Spleen (tissue), 11 donors: ENCODE data around the gene DEUP1. TPM values are rescaled to one million over a fixed set of nuclear protein-coding genes. Genes with fewer than 3 reads are reported as not detected.

Experiments
- DNase-seq: peaks from one replicate; pipeline ENCODE4 v3.0.0-alpha.2; 2020
- H3K27ac ChIP-seq, 8 donors: fragments of 200-600 bp; sonication (generic) in 7 of 8; 1 replicate in 4 of 8; 2 replicates in 4 of 8; pipeline versions ENCODE4 v1.5.0 to v1.8.0; 2016 to 2021; ENCODE audit warnings: inconsistent platforms in 4 of 8, mild to moderate bottlenecking in 4 of 8, moderate library complexity in 1 of 8
- H3K27me3 ChIP-seq, 7 donors: fragments of 200-600 bp; sonication (generic) in 6 of 7; replicated peaks in 1 of 7; 1 replicate in 4 of 7; 2 replicates in 3 of 7; pipeline versions ENCODE4 v1.5.0 to v1.8.0; 2016 to 2021; ENCODE audit warnings: inconsistent platforms in 3 of 7, mild to moderate bottlenecking in 1 of 7
- H3K36me3 ChIP-seq, 6 donors: fragments of 200-600 bp; sonication (generic) in 5 of 6; 1 replicate in 4 of 6; 2 replicates in 2 of 6; pipeline versions ENCODE4 v1.5.0 to v1.8.0; 2016 to 2021; ENCODE audit warnings: inconsistent platforms in 2 of 6
- H3K4me1 ChIP-seq, 6 donors: fragments of 200-600 bp; sonication (generic) in 5 of 6; 1 replicate in 3 of 6; 2 replicates in 3 of 6; pipeline versions ENCODE4 v1.5.0 to v1.8.0; 2016 to 2021; ENCODE audit warnings: inconsistent platforms in 3 of 6
- H3K4me3 ChIP-seq, 8 donors: fragments of 200-600 bp; sonication (generic) in 7 of 8; 1 replicate in 4 of 8; 2 replicates in 4 of 8; pipeline versions ENCODE4 v1.5.0 to v1.8.0; 2016 to 2021; ENCODE audit warnings: inconsistent platforms in 4 of 8, mild to moderate bottlenecking in 4 of 8, moderate library complexity in 2 of 8
- H3K9me3 ChIP-seq, 8 donors: fragments of 200-600 bp; sonication (generic) in 7 of 8; 1 replicate in 4 of 8; 2 replicates in 4 of 8; pipeline versions ENCODE4 v1.5.0 to v1.8.0; 2016 to 2021; ENCODE audit warnings: inconsistent platforms in 4 of 8
- POLR2A ChIP-seq, 3 donors: fragments of 450-650 bp; IDR thresholded peaks; one replicate each; pipeline ENCODE4 v1.5.1; 2017; ENCODE audit warnings: antibody characterized with exemption in 3 of 3, mild to moderate bottlenecking in 1 of 3
- POLR2AphosphoS5 ChIP-seq, 3 donors: sonication (generic); formaldehyde crosslinking; IDR thresholded peaks; one replicate each; pipeline ENCODE4 v1.5.1; 2017; ENCODE audit warnings: antibody characterized with exemption in 3 of 3
- WGBS, 5 donors: extraction: QIAGEN DNeasy Blood & Tissue Kit in 3 of 5; methylation state at CpG; one replicate each; pipeline versions ENCODE4 v1.1.5 to v1.1.7; 2013 to 2018; 5-methylcytosine and 5-hydroxymethylcytosine counted together
- intact Hi-C: fragments of 100-400 bp; cut with DNase I; formaldehyde crosslinking; loops from one replicate; pipeline ENCODE4 v1.15.0; 2023; ENCODE audit warnings: low total_unique reads
- polyA plus RNA-seq, 3 donors: library from polyadenylated mRNA; stranded (reverse); fragments of 200-250 nt; gene quantifications; one replicate each; pipeline ENCODE4 v1.2.1, GENCODE V29; 2013
- total RNA-seq, 7 donors: library from RNA; depleted of rRNA in 3 of 7; stranded (reverse); fragments of >200 nt in 3 of 7; fragmentation: NEBNext Ultra II Directional in 4 of 7; extraction: Animal tissue kit (Norgen Biotek cat#: 25700) in 4 of 7; gene quantifications; one replicate each; pipeline versions ENCODE4 v1.1.0 to v1.2.1, GENCODE V29; 2016 to 2021
- TF ChIP-seq, protein P1 (sequence below), 11 experiments: fragments of 200-600 bp in 7 of 11; fragments of 450-650 bp in 4 of 11; sonication (generic) in 4 of 11; IDR thresholded peaks in 8 of 11; conservative IDR thresholded peaks in 3 of 11; 1 replicate in 7 of 11; 2 replicates in 4 of 11; pipeline versions ENCODE4 v1.4.0 to v1.8.0; 2016 to 2021; ENCODE audit warnings: antibody characterized with exemption in 11 of 11, inconsistent platforms in 4 of 11, mild to moderate bottlenecking in 1 of 11
- donor health status: healthy with polysubstance abuse.
- donor health status: DM: no; HTN: no; CAD: no; lungs with moderate emphysema.
- donor health status: DM: no; HTN: no; CAD: no.
- donor health status: Bipolar disorder and iron deficiency.
- donor health status: healthy.
- donor health status: DM: no; HTN: no; CAD: no.
- donor health status: DM: yes; HTN: yes; CAD: no.

The DEUP1 gene
- total and polyA plus RNA-seq, 10 donors = 0.03 TPM; not detected in 9

DNA sequence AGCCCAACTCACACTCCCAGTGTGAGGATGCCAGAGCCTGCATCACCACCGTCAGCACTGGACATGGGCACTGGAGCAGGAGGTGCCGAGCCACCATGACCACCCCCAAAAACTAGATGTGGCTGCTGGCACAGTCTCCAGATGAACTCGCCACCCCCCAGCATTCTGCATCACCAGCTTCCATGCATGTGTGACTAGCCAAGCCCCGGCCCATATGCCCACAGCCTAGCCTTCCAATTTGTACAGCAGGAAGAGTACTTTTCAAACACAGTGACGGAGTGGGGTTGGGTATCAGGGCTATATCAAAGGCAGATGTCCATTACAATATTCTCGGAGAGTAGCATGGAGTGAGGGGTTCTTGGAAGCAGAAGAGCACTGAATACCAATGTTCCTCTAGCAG lies 149.7 kb downstream of the DEUP1 start:
- intact Hi-C loops = no loop called here
- Histone ChIP-seq H3K9me3 (peaks cover 0 to 3% (median 0%) of the 10 kb centered on the region in 8 donors), H3K4me1 (no peaks in the 10 kb centered on the region), H3K27ac (no peak overlapping the region), H3K27me3 (no peaks in the 10 kb centered on the region), H3K36me3 (peaks cover 0 to 55% (median 0%) of the 10 kb centered on the region in 6 donors), H3K4me3 (no peak overlapping the region)
- DNase-seq = no peak
- TF ChIP-seq POLR2A (IDR thresholded peaks at IDR 0.05) (no peak), POLR2AphosphoS5 (IDR thresholded peaks at IDR 0.05) (no peak)
- TF ChIP-seq, protein P1, sequence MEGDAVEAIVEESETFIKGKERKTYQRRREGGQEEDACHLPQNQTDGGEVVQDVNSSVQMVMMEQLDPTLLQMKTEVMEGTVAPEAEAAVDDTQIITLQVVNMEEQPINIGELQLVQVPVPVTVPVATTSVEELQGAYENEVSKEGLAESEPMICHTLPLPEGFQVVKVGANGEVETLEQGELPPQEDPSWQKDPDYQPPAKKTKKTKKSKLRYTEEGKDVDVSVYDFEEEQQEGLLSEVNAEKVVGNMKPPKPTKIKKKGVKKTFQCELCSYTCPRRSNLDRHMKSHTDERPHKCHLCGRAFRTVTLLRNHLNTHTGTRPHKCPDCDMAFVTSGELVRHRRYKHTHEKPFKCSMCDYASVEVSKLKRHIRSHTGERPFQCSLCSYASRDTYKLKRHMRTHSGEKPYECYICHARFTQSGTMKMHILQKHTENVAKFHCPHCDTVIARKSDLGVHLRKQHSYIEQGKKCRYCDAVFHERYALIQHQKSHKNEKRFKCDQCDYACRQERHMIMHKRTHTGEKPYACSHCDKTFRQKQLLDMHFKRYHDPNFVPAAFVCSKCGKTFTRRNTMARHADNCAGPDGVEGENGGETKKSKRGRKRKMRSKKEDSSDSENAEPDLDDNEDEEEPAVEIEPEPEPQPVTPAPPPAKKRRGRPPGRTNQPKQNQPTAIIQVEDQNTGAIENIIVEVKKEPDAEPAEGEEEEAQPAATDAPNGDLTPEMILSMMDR (IDR thresholded peaks at IDR 0.05 in 8 of 11, conservative IDR thresholded peaks at IDR 0.05 in 3 of 11) = no peak
- WGBS, 5 donors = 93 to 97% (median 95%) methylated on average over 6 of the region's 6 CpGs

DNA sequence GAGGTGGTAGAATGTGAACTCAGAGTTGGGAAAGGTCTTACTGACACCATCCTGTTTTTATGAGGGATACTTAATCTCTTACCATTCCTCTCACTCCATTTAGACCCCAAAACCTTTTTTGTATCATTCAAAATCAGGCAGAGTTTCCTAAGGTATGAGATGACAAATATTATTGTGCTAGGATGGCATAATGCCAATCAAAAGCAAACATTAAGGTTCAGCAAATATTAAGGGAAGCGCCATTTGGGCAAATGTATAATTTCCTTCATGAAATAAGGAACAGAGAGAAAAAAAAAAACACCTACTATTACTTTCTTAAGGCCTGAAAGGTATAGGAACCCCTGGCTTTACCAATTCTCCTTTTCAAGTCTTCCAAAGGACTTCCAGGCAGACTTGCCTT lies 150.2 kb downstream of the DEUP1 start:
- WGBS, 5 donors = 84 to 96% (median 91%) methylated on average over 1 of the region's 1 CpG
- no peak overlapping the region for H3K27ac ChIP-seq
- peaks cover 0 to under 1% (median 0%) of the 10 kb centered on the region in 8 donors for H3K9me3 ChIP-seq
- no peaks in the 10 kb centered on the region for H3K27me3 ChIP-seq
- intact Hi-C loops = no loop called here
- no peak overlapping the region for H3K4me3 ChIP-seq
- TF ChIP-seq, protein P1 (IDR thresholded peaks at IDR 0.05 in 8 of 11, conservative IDR thresholded peaks at IDR 0.05 in 3 of 11) = no peak
- TF ChIP-seq POLR2A (IDR thresholded peaks at IDR 0.05) (no peak), POLR2AphosphoS5 (IDR thresholded peaks at IDR 0.05) (no peak)
- no peaks in the 10 kb centered on the region for H3K4me1 ChIP-seq
- DNase-seq = no peak
- peaks cover 0 to 54% (median 0%) of the 10 kb centered on the region in 6 donors for H3K36me3 ChIP-seq

DNA sequence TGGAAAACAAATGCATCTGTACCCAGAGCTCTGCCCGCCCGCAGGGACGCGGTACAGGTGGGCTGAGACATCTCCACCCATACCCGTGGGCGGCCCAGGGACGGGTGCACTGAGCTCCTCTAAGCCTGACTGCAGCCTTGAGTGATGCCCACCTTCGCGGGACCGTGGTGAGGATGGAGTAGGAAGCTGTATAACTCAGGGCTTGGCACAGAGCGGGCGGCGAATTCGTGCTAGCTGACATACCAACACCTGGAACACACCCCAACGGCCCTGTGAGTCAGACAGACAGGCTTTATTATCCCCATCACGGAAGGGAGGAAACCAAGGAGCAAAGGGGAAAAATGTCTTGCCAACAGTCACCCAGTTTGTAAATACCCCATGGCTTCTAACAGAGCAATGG lies 150.7 kb downstream of the DEUP1 start:
- TF ChIP-seq POLR2AphosphoS5 (IDR thresholded peaks at IDR 0.05) (no peak), POLR2A (IDR thresholded peaks at IDR 0.05) (no peak)
- TF ChIP-seq, protein P1 (IDR thresholded peaks at IDR 0.05 in 8 of 11, conservative IDR thresholded peaks at IDR 0.05 in 3 of 11) = no peak
- no peak overlapping the region for H3K4me3 ChIP-seq
- 92 to 98% (median 93%) methylated on average over 16 of the region's 16 CpGs for WGBS, 5 donors
- H3K36me3 ChIP-seq = peaks cover 0 to 49% (median 0%) of the 10 kb centered on the region in 6 donors
- no peak overlapping the region for H3K27ac ChIP-seq
- no peaks in the 10 kb centered on the region for H3K9me3 ChIP-seq
- H3K27me3 ChIP-seq = no peaks in the 10 kb centered on the region
- intact Hi-C loops = no loop called here
- no peaks in the 10 kb centered on the region for H3K4me1 ChIP-seq
- no peak for DNase-seq

- H3K4me3 ChIP-seq = no peak overlapping the region
- no peak overlapping the region for H3K27ac ChIP-seq
- TF ChIP-seq POLR2AphosphoS5 (IDR thresholded peaks at IDR 0.05) (no peak), POLR2A (IDR thresholded peaks at IDR 0.05) (no peak)
- TF ChIP-seq, protein P1 (IDR thresholded peaks at IDR 0.05 in 8 of 11, conservative IDR thresholded peaks at IDR 0.05 in 3 of 11) = no peak
- WGBS, 5 donors = 93 to 97% (median 96%) methylated on average over 5 to 6 of the region's 6 CpGs
- no peaks in the 10 kb centered on the region for H3K9me3 ChIP-seq
- DNase-seq = no peak
- H3K27me3 ChIP-seq = no peaks in the 10 kb centered on the region
- peaks cover 0 to 45% (median 0%) of the 10 kb centered on the region in 6 donors for H3K36me3 ChIP-seq
- peaks cover 0 to under 1% (median 0%) of the 10 kb centered on the region in 6 donors for H3K4me1 ChIP-seq
- intact Hi-C loops = no loop called here
Measured at GRCh38 chr11:93481696-93482095, 151.2 kb downstream of the DEUP1 start.
